H1 (cell line): Measurements from ENCODE around the gene CAMKMT. TPM values are rescaled to one million over a fixed set of nuclear protein-coding genes. Genes with fewer than 3 reads are reported as not detected.

Experiments used
- CTCF ChIA-PET: fragments of 300-600 bp; sonication (Branson Sonifier 250); formaldehyde crosslinking; loops from one replicate; lab custom pipeline; 2021; ENCODE audit not compliant: partially characterized antibody; lab: Charles Lee
- POLR2A ChIA-PET: fragments of 300-600 bp; sonication (Branson Sonifier 250); formaldehyde crosslinking; loops from one replicate; lab custom pipeline; 2021; ENCODE audit warnings: inconsistent platforms; ENCODE audit not compliant: partially characterized antibody; lab: Charles Lee
- DNase-seq, 2 experiments: peaks; one replicate each; pipeline versions ENCODE4 v3.0.0 to v3.0.0-alpha.2; 2010 to 2022; ENCODE audit warnings: low spot score in 2 of 2, low read depth in 1 of 2, mixed read lengths in 1 of 2
- FAIRE-seq: peaks from 2 replicates; lab custom pipeline; 2011; peaks lifted over from hg19 to GRCh38; lab: Jason Lieb, UNC
- H2AFZ ChIP-seq: 2 replicates; pipeline ENCODE4 v1.8.1; 2012; ENCODE audit warnings: low read length, inconsistent platforms
- H2AK5ac ChIP-seq: 2 replicates; pipeline ENCODE4 v1.6.1; 2013; ENCODE audit warnings: low read depth, low read length
- H2BK120ac ChIP-seq: replicated peaks from 2 replicates; pipeline ENCODE3; 2013; ENCODE audit warnings: low read depth, low read length, inconsistent platforms
- H2BK12ac ChIP-seq: 2 replicates; pipeline ENCODE4 v1.6.1; 2013; ENCODE audit warnings: low read depth, low read length
- H2BK15ac ChIP-seq: 2 replicates; pipeline ENCODE4 v1.6.1; 2013; ENCODE audit warnings: low read length
- H2BK20ac ChIP-seq: 2 replicates; pipeline ENCODE4 v1.6.1; 2013; ENCODE audit warnings: low read length
- H2BK5ac ChIP-seq: 2 replicates; pipeline ENCODE4 v1.6.1; 2013; ENCODE audit warnings: low read depth, low read length
- H3K14ac ChIP-seq: 2 replicates; pipeline ENCODE4 v1.6.1; 2013; ENCODE audit warnings: inconsistent platforms; ENCODE audit not compliant: insufficient read length
- H3K18ac ChIP-seq: 2 replicates; pipeline ENCODE4 v1.6.1; 2013; ENCODE audit warnings: low read length; ENCODE audit errors: extremely low read depth
- H3K23ac ChIP-seq: 2 replicates; pipeline ENCODE4 v1.6.1; 2013; ENCODE audit warnings: inconsistent platforms; ENCODE audit not compliant: insufficient read length
- H3K23me2 ChIP-seq: 2 replicates; pipeline ENCODE4 v1.6.1; 2013; ENCODE audit warnings: low read depth, low read length
- H3K27ac ChIP-seq: 2 replicates; pipeline ENCODE4 v1.6.1; 2011; ENCODE audit warnings: low read depth, low read length, inconsistent platforms
- H3K27me3 ChIP-seq, 4 experiments: replicated peaks in 1 of 4; 1 replicate in 1 of 4; 2 replicates in 3 of 4; pipeline versions ENCODE4 v1.6.1 to v1.8.1; 2011 to 2013; ENCODE audit warnings: low read length in 3 of 4, mild to moderate bottlenecking in 3 of 4, inconsistent platforms in 2 of 4, mixed read lengths in 2 of 4, moderate library complexity in 1 of 4; ENCODE audit not compliant: control insufficient read depth in 3 of 4, insufficient read depth in 3 of 4; ENCODE audit errors: extremely low read depth in 1 of 4
- H3K36me3 ChIP-seq, 4 experiments: 2 replicates each; pipeline versions ENCODE4 v1.6.1 to v1.8.1; 2011 to 2013; ENCODE audit warnings: mild to moderate bottlenecking in 4 of 4, low read length in 3 of 4, moderate library complexity in 2 of 4, control low read depth in 1 of 4, inconsistent platforms in 1 of 4; ENCODE audit not compliant: insufficient read depth in 4 of 4, control insufficient read depth in 2 of 4
- H3K4ac ChIP-seq: replicated peaks from 2 replicates; pipeline ENCODE3; 2013; ENCODE audit warnings: low read length, low read depth, mixed read lengths, inconsistent platforms; ENCODE audit not compliant: insufficient read length
- H3K4me1 ChIP-seq, 4 experiments: replicated peaks in 1 of 4; 1 replicate in 1 of 4; 2 replicates in 3 of 4; pipeline versions ENCODE4 v1.6.1 to v1.8.1; 2011 to 2013; ENCODE audit warnings: low read length in 3 of 4, inconsistent platforms in 2 of 4, mixed read lengths in 1 of 4; ENCODE audit not compliant: insufficient read depth in 4 of 4, control insufficient read depth in 3 of 4
- H3K4me2 ChIP-seq, 2 experiments: 2 replicates each; pipeline versions ENCODE4 v1.6.1 to v1.8.1; 2011 to 2013; ENCODE audit warnings: low read depth in 2 of 2, low read length in 2 of 2, control low read depth in 1 of 2, inconsistent platforms in 1 of 2, mild to moderate bottlenecking in 1 of 2; ENCODE audit not compliant: insufficient read depth in 1 of 2
- H3K4me3 ChIP-seq, 4 experiments: fragments of 200-600, 300-600 bp in 1 of 4; sonication (generic), shearing (Covaris generic), sonication (Bioruptor Twin) in 1 of 4; 2 replicates each; pipeline versions ENCODE4 v1.5.1 to v1.8.1; 2011 to 2016; ENCODE audit warnings: low read length in 4 of 4, low read depth in 3 of 4, control low read depth in 2 of 4, inconsistent platforms in 2 of 4, mild to moderate bottlenecking in 2 of 4, mixed read lengths in 1 of 4, moderate library complexity in 1 of 4; ENCODE audit not compliant: insufficient read depth in 2 of 4; ENCODE audit errors: extremely low read depth in 1 of 4
- H3K56ac ChIP-seq: replicated peaks from 2 replicates; pipeline ENCODE3; 2013; ENCODE audit warnings: low read depth, mild to moderate bottlenecking, mixed read lengths, low read length, inconsistent platforms; ENCODE audit not compliant: insufficient read length
- H3K79me1 ChIP-seq: 2 replicates; pipeline ENCODE4 v1.6.1; 2013; ENCODE audit warnings: low read depth, low read length, control low read depth
- H3K79me2 ChIP-seq, 2 experiments: 2 replicates each; pipeline versions ENCODE4 v1.6.1 to v1.8.1; 2012 to 2013; ENCODE audit warnings: low read length in 2 of 2, mild to moderate bottlenecking in 2 of 2, inconsistent platforms in 1 of 2; ENCODE audit not compliant: insufficient read depth in 2 of 2, control insufficient read depth in 1 of 2
- H3K9ac ChIP-seq, 4 experiments: replicated peaks in 1 of 4; 1 replicate in 1 of 4; 2 replicates in 3 of 4; pipeline versions ENCODE4 v1.6.1 to v1.8.1; 2011 to 2013; ENCODE audit warnings: low read depth in 3 of 4, low read length in 3 of 4, control low read depth in 2 of 4, mild to moderate bottlenecking in 2 of 4, moderate library complexity in 2 of 4, inconsistent platforms in 1 of 4; ENCODE audit errors: extremely low read depth in 1 of 4
- H3K9me3 ChIP-seq, 2 experiments: 2 replicates each; pipeline versions ENCODE4 v1.6.1 to v1.8.1; 2012 to 2013; ENCODE audit warnings: mild to moderate bottlenecking in 2 of 2, moderate library complexity in 2 of 2, control low read depth in 1 of 2, inconsistent platforms in 1 of 2, low read depth in 1 of 2, low read length in 1 of 2, mixed read lengths in 1 of 2; ENCODE audit not compliant: insufficient read depth in 2 of 2
- H4K20me1 ChIP-seq, 2 experiments: replicated peaks in 1 of 2; 2 replicates each; pipeline versions ENCODE3 to v1.8.1; 2011 to 2013; ENCODE audit warnings: inconsistent platforms in 2 of 2, low read length in 2 of 2, mild to moderate bottlenecking in 1 of 2; ENCODE audit not compliant: insufficient read depth in 2 of 2, control insufficient read depth in 1 of 2
- H4K5ac ChIP-seq: 2 replicates; pipeline ENCODE4 v1.6.1; 2013; ENCODE audit warnings: low read length, low read depth, mixed read lengths, inconsistent platforms; ENCODE audit not compliant: insufficient read length
- H4K8ac ChIP-seq: 2 replicates; pipeline ENCODE4 v1.8.0; 2013; ENCODE audit warnings: mild to moderate bottlenecking, moderate library complexity, low read length, inconsistent platforms; ENCODE audit not compliant: insufficient read depth; ENCODE audit errors: extremely low read depth
- H4K91ac ChIP-seq: replicated peaks from 2 replicates; pipeline ENCODE3; 2013; ENCODE audit warnings: low read length, mixed read lengths, inconsistent platforms; ENCODE audit not compliant: insufficient read length
- NANOG ChIP-seq: IDR thresholded peaks from 2 replicates; pipeline ENCODE4 v1.6.1; 2011; ENCODE audit warnings: low read length, low read depth, mild to moderate bottlenecking, inconsistent platforms; ENCODE audit not compliant: insufficient read depth, poor library complexity, severe bottlenecking
- PHF8 ChIP-seq: fragments of 200-600 bp; sonication (generic); conservative IDR thresholded peaks from 2 replicates; pipeline ENCODE4 v1.7.1; 2012; ENCODE audit warnings: low read depth, mild to moderate bottlenecking, inconsistent platforms, low read length, moderate library complexity
- SAP30 ChIP-seq: fragments of 300-600 bp; sonication (generic); IDR thresholded peaks from 2 replicates; pipeline ENCODE4 v1.7.1; 2012; ENCODE audit warnings: low read length, moderate library complexity, mild to moderate bottlenecking, inconsistent platforms; ENCODE audit not compliant: insufficient read depth, insufficient replicate concordance
- TAF1 ChIP-seq: IDR thresholded peaks from 2 replicates; pipeline ENCODE4 v1.6.1; 2011; ENCODE audit warnings: mild to moderate bottlenecking, low read depth, low read length
- YY1 ChIP-seq: IDR thresholded peaks from 2 replicates; pipeline ENCODE4 v1.6.1; 2011; ENCODE audit warnings: low read depth, mild to moderate bottlenecking, low read length
- WGBS, 2 experiments: shearing (Covaris generic) in 1 of 2; methylation state at CpG; one replicate each; pipeline versions ENCODE4 v1.1.6 to v1.1.7; 2013 to 2015; ENCODE audit warnings: low lambda C conversion rate in 2 of 2, mixed read lengths in 2 of 2, inconsistent platforms in 1 of 2, low coverage in 1 of 2, missing lambda C conversion rate in 1 of 2; ENCODE audit not compliant: insufficient replicate concordance in 2 of 2, insufficient coverage in 1 of 2, insufficient read length in 1 of 2; ENCODE audit errors: extremely low coverage in 1 of 2, missing lambda C conversion rate in 1 of 2; 5-methylcytosine and 5-hydroxymethylcytosine counted together
- polyA plus RNA-seq, 7 experiments: library from polyadenylated mRNA; depleted of rRNA in 3 of 7; stranded (reverse) in 5 of 7; unstranded in 2 of 7; fragments of >200 nt in 5 of 7; fragments of 200-250 nt in 2 of 7; gene quantifications; 1 replicate in 5 of 7; 2 replicates in 1 of 7; 4 replicates in 1 of 7; pipeline versions ENCODE4 v1.2.1 to v1.2.3, GENCODE V29; 2011 to 2013; ENCODE audit warnings: missing spikeins in 2 of 7, mixed read lengths in 2 of 7
- total RNA-seq: library from RNA; stranded (reverse); fragmentation: NEBNext Ultra II Directional; extraction: Animal tissue kit (Norgen Biotek cat#: 25700); gene quantifications from 2 replicates; pipeline ENCODE4 v1.2.1, GENCODE V29; 2021
- TF ChIP-seq, protein P1 (sequence below), 3 experiments: IDR thresholded peaks; 1 replicate in 2 of 3; 2 replicates in 1 of 3; pipeline versions ENCODE4 v1.5.1 to v1.6.1; 2011; ENCODE audit warnings: low read length in 3 of 3, mild to moderate bottlenecking in 3 of 3, inconsistent platforms in 2 of 3, low read depth in 1 of 3, moderate library complexity in 1 of 3; ENCODE audit not compliant: insufficient read depth in 1 of 3; ENCODE audit errors: control extremely low read depth in 1 of 3

Gene CAMKMT
- total and polyA plus RNA-seq, 2 of the 8 experiments (the other 6 are each of a cell fraction or from before 2014, with no cell fraction given): 14.7 to 22.4 TPM

DNA sequence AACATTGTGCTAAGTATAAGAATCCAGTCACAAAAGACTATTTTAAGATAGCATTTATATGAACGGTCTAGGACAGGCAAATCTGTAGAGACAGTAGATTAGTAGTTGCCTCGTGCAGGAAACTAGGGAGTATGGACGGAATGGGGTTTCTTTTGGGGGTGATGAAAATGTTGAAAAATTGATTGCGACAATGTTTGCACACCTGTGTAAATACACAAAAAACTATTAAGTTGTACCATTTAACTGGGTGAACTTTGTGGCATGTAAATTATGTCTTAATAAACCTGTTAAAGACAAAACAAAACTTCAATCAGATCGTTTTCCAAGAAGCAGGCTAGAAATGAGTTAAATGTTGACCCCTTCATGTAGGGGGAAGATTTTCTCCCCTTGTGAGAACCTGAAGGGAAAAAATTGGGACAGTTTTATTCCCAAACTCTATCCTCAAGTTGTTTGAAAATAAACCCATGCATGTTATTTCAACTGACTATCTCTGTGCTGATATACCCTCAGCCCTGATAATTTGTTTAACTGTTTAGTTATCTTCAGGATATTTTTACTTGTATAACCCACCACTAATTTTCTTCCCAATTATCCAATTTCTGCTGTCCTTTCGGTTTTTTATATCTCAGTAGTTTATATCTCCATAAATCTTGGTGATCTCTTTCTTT is 87.2 kb downstream of the CAMKMT start:
- H4K5ac ChIP-seq: no peak overlapping the region
- ChIA-PET CTCF (no interaction called here), POLR2A (no interaction called here)
- H3K79me1 ChIP-seq: no peaks in the 10 kb centered on the region
- no peak for FAIRE-seq
- TF ChIP-seq NANOG: no peak
- TF ChIP-seq TAF1: no peak
- TF ChIP-seq PHF8: no peak
- TF ChIP-seq, protein P1, sequence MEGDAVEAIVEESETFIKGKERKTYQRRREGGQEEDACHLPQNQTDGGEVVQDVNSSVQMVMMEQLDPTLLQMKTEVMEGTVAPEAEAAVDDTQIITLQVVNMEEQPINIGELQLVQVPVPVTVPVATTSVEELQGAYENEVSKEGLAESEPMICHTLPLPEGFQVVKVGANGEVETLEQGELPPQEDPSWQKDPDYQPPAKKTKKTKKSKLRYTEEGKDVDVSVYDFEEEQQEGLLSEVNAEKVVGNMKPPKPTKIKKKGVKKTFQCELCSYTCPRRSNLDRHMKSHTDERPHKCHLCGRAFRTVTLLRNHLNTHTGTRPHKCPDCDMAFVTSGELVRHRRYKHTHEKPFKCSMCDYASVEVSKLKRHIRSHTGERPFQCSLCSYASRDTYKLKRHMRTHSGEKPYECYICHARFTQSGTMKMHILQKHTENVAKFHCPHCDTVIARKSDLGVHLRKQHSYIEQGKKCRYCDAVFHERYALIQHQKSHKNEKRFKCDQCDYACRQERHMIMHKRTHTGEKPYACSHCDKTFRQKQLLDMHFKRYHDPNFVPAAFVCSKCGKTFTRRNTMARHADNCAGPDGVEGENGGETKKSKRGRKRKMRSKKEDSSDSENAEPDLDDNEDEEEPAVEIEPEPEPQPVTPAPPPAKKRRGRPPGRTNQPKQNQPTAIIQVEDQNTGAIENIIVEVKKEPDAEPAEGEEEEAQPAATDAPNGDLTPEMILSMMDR (IDR thresholded peaks at IDR 0.05; ENCODE audit: control extremely low read depth in 1 of 3, insufficient read depth in 1 of 3, low read depth in 1 of 3, low read length in 3 of 3): no peak
- no peak for TF ChIP-seq SAP30
- TF ChIP-seq YY1: no peak
- no peak overlapping the region for H2BK5ac ChIP-seq
- H3K27me3 ChIP-seq: no peaks in the 10 kb centered on the region
- H2AFZ ChIP-seq: no peak overlapping the region
- H2AK5ac ChIP-seq: no peak overlapping the region
- no peak overlapping the region for H2BK15ac ChIP-seq
- no peak overlapping the region for H3K4me2 ChIP-seq
- H2BK120ac ChIP-seq: no peak overlapping the region
- H3K4ac ChIP-seq: no peak overlapping the region
- H3K36me3 ChIP-seq: peaks cover 0 to 8% (median under 1%) of the 10 kb centered on the region in 4 experiments; a peak in 4 of 8 replicates
- H2BK12ac ChIP-seq: no peak overlapping the region
- H2BK20ac ChIP-seq: no peak overlapping the region
- H3K4me3 ChIP-seq: no peak overlapping the region
- no peak overlapping the region for H3K27ac ChIP-seq
- no peak overlapping the region for H3K23ac ChIP-seq
- 84% methylated on average over 6 of the region's 6 CpGs; no CpG with 5 or more reads in 1 of the 2 experiments for WGBS, 2 experiments
- H3K4me1 ChIP-seq: peaks cover 0 to 6% (median 2%) of the 10 kb centered on the region in 4 experiments; a peak in 2 of 7 replicates
- DNase-seq: no peak
- no peak overlapping the region for H3K56ac ChIP-seq
- H3K23me2 ChIP-seq: no peaks in the 10 kb centered on the region
- H4K8ac ChIP-seq: no peak overlapping the region
- no peak overlapping the region for H3K14ac ChIP-seq
- H3K18ac ChIP-seq: no peak overlapping the region
- H4K91ac ChIP-seq: no peak overlapping the region
- H3K79me2 ChIP-seq: no peaks in the 10 kb centered on the region
- H3K9me3 ChIP-seq: peaks cover 4 to 8% of the 10 kb centered on the region in 2 experiments; a peak in 2 of 4 replicates
- H4K20me1 ChIP-seq: no peaks in the 10 kb centered on the region
- H3K9ac ChIP-seq: no peak overlapping the region
